ENCODE results near the gene SELP. TPM values are rescaled to one million over a fixed set of nuclear protein-coding genes. Genes with fewer than 3 reads are reported as not detected.

Gene SELP
- total RNA-seq, 2 donors from 2014 or later = 12.4 to 22.5 TPM

DNA sequence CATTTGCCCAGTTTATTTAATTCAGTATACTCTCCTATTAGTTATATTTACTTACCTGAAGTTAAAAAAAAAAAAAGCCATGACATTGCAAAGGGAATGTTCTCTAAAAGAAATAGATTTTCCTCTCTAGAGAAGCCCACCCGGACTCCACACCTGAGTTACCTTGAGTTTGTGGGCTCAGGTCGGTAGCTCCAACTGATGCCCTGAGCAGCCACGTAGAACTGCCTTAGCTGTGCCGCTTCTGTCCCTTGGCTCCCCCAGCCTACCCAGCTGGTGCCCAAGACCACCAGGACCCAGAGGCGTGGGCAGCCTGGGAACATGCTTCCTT, 43.9 kb downstream of the SELP start:
- intact Hi-C loops (cut with DNase I) = no loop called here
- DNase-seq = no peak
- ATAC-seq = no peak

GRCh38 chr1:169585181-169585580, 44.7 kb downstream of the SELP start:
- DNase-seq (no peak), ATAC-seq (no peak)
- intact Hi-C loops (cut with DNase I) = no loop called here

DNA sequence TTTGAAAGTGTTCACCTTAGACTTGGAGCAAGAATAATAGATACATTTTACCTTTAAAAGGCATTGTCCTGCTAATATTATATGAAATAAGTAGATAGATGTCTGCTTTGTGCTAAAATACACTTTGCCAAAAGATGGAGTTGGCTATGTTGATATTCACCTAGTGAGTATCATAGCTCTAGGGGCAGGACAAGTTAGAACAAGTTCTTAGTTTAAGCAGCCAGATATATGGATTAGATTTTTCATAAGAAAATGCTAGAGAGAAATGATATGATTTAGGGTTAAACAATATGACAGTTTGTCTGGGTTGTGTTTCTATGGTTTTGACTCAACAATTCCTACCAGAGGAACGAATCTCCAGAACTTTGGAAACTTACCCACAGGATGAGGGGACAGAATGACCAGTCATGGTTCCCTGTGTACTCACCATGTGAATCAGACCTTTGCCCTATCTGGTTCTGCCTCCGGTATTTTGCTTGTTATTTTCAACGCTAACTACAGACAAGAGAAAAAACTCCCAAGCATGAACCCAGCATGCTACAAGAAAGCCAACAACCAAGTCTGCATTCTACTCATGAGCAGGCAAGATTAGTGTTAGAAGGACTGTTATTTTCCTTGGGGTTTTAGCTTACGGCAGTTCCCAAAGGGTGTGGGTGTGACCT, 45.3 kb downstream of the SELP start:
- ATAC-seq (peak in 1 of 2 donors; percentile 21), DNase-seq (no peak)
- intact Hi-C loops (cut with DNase I) = no loop called here

DNA sequence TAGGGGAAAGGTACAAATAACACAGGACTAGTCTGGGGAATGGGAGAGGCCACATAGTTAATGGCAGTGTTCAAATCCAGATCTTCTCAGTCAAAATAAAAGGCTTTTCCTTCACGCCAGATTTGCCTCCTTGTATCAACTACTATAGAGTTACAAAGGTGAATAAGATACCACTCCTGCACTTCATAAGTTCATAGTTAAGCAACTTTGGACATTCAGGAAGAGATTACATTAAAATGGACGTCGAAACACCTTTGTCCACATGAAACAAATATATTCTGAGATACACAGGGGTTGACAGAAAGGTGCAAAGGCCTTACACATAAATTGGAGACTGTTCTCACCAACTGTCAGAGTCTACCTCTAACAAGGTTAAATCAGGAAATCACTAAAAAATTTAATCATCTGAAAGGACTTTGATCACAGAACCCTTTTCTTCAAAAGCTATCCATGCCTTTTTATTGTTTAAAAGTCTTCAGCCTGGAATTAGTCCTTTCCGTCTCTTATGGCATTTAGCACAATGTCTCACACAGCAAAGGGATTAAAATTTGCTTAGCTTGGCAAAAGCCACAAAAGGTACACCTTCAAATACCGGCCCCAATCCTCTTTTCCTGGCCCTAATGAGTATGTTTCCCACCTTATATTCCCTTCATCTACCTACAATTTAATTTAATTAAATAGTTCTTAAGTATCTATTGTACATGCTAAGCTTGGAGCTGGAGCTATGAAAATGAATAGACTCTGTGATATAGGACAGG, 51.8 kb downstream of the SELP start:
- ATAC-seq (no peak), DNase-seq (no peak)
- intact Hi-C loops (cut with DNase I) = no loop called here

GRCh38 chr1:169576935-169577331, 53.0 kb downstream of the SELP start:
- ATAC-seq (no peak), DNase-seq (no peak)
- intact Hi-C loops (cut with DNase I) = no loop called here

DNA sequence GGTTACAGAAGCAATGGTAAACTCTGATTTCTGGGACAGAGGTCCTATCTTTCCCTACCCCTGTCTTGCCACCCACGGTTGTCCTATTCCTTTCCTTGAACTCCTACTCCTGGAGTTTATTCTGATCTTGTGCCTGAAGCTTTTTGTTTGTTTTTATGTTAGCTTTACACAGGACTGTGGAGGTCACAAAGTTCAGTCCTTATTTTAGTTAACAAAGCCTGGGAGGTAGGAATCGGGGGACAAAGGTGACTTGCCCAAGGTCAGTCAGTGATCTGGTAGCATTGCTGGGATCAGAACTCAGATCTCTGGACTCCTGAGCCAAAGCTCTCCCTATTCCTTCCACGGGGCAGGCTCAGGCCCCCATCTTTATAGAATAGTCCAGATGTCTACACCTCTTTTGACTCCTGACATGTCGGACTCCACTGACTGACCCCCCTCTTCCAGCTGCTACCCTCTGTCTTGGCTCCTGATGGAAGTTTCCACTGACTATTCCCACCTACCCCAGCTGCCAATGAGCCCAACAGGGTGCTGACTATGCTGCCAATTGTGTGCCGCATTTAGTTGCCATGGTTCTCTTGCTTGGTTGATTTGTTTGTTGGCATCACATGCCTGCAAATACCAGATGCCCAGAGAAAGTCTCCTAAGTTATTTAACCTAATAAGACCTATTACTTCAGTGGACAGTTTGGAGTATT, 53.5 kb downstream of the SELP start:
- intact Hi-C loops (cut with DNase I) = no loop called here
- no peak for DNase-seq
- ATAC-seq = no peak

GRCh38 chr1:169574336-169574735, 55.6 kb downstream of the SELP start:
- intact Hi-C loops (cut with DNase I) = no loop called here
- ATAC-seq (no peak), DNase-seq (peak; percentile 47)

GRCh38 chr1:169572187-169572586, 57.7 kb downstream of the SELP start:
- ATAC-seq (peak in 1 of 2 donors; percentile 90), DNase-seq (no peak)
- intact Hi-C loops (cut with DNase I) = no loop called here

- no peak for ATAC-seq
- intact Hi-C loops (cut with DNase I) = no loop called here
These were observed 58.5 kb downstream of the SELP start for GRCh38 chr1:169571450-169571849.

DNA sequence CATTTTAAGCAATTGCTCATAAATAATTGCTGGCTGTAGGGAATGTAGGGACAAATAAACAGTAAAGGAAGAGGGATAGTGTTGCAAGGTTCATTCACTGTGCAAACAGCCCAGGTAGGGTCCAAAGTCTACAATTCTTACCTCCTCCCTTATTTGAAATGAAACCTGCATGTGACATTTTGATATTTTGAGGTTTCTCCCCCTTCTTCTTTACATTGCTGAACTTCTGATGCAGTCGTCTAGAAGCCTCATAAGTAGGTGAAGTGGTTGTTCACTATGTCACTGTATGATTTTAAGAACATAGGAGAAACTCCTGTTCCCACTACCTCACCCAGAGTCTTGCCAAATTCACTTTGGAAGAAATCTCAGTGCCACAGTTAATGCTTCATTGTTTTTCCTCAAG, 59.8 kb downstream of the SELP start:
- ATAC-seq = no peak
- DNase-seq = no peak
- intact Hi-C loops (cut with DNase I) = no loop called here

More at GRCh38 chr1:169571450-169571849, 58.5 kb downstream of the SELP start:
- no peak for DNase-seq

DNA sequence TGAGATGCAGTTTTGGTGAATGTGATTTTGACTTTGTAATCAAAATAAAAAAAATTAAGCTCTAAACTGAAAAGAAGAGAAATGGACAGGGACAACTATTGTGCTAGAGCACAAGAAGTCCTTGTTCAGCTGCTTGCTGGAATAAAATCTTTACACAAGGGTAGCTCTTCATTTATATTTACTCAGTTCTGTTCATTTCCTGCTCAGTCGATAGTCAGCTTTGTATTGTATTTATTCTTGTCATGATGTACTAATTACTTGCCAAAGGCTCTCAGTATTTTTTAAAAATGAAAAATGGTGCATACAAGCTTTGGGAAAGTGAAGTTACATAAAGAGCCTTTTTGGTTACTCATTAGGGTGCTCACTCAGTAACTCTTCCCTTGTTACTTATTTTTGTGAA, 61.4 kb downstream of the SELP start:
- intact Hi-C loops (cut with DNase I) = no loop called here
- DNase-seq (no peak), ATAC-seq (no peak)

DNA sequence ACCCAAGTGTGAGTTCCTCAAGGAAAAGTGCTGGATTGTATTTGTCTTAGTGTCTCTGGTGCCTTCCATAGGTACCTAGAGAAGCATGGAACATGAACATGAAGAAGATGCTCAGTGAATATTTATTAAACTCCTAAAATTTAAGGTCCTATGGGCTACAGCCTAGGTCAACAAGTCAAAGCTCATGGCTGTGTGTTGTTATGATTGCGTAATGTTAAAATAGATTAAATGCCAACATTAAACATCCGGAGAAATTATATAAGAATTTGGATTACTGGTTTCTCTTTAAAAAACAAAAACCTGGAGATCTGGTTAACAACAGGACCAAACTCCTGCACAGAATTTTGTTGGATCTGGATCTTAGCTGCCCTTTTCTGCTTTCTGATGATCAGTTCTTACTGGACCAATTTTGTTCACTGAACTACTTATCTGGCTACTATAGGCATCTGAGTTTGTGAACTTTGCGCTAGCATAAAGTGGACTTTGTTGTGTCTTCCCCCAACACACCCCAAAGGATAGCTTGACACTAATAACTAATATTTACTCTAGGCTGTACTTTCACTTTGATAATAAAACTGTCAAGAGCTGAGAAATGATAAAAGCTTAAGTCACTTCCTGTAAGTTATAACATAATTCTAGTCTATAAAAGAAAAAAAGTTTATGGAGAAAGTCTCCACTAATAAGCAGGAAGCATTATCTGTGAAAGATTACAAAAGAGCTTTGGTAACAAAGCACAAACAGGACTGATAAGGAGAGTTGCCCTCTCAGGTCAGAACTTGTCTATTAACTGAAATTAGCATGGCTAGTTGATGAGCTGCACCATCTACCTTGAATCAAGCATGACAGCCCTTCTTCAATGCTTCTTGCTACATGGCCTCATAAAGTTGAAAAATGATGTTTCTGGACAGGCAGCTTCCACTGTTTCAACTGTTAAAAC, 64.3 kb downstream of the SELP start:
- no peak for DNase-seq
- no peak for ATAC-seq
- intact Hi-C loops (cut with DNase I) = no loop called here

DNA sequence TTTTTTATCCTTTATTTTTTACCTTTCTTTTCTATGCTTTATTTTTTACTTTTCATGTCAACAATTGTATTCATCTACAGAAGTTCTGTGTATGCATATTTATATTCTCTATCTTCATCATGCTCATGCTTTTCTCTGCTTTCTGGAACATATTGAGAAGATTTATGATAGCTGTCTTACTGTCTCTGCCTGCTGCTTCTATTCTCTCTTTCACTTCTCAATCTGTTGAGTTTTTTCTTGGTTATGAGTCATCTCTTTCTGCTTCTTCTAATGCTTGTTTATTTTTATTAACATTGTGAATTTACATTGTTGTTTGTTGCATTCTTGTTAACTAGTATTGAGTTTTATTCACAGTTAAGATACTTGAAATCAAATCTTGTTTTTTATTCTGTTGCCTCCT, 66.3 kb downstream of the SELP start:
- DNase-seq = no peak
- no peak for ATAC-seq
- intact Hi-C loops (cut with DNase I) = no loop called here

DNA sequence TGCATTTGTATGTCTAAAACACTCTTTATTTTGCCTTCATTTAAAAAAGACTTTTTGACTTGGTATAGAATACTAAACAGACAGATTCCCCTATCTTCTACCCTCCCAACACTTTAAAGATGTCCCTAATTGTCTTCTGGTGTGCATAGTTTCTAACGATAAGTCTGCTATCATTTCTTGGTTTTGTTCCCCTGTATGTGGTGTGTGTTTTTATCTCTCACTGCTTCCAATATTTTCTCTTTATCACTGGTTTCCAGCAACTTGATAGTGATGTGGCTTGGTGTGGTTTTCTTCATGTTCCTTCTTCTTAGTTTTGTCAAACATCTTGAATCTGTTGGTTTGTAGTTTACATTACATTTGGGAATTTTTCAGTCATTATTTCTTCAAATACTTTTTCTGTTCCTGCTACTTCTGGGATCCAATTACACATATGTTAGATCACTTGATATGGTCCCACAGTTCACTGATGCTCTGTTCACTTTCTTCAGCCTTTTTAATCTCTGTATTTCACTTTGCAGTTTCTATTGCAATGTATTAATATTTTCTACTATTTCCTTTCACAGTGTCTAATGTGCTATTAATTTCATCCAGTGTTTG, 66.8 kb downstream of the SELP start:
- DNase-seq (no peak), ATAC-seq (no peak)
- intact Hi-C loops (cut with DNase I) = no loop called here

DNA sequence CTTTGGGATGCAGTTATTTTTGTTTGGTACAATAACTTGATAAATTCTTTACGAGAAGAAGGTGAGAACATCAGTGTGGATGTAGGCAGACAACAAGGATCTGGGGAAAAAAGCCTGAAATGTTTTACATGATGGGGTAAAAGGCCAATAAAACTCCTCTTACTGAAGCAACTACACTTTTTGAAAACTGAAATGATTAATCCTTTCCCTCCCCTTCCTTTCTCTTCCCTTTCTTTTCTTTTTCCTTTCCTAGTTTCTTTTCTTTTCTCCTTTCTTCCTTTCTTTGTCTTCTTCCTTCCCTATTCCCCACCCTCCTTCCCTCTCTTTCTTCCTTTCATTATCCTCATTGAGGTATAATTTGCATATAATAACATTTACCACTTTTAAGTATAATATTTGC, 68.2 kb downstream of the SELP start:
- intact Hi-C loops (cut with DNase I) = no loop called here
- DNase-seq = no peak
- ATAC-seq = no peak

GRCh38 chr1:169557131-169557530, 72.8 kb downstream of the SELP start:
- intact Hi-C loops (cut with DNase I) = no loop called here
- no peak for ATAC-seq
- DNase-seq = no peak

GRCh38 chr1:169550294-169550693, 79.6 kb downstream of the SELP start:
- no peak for DNase-seq
- peak in 1 of 2 donors; percentile 70 for ATAC-seq
- intact Hi-C loops (cut with DNase I) = loop anchor here in 1 of 2 donors (5.0 kb wide), 2 partner anchors 162 to 257 kb away; partner anchors contain the start of gene SELL

DNA sequence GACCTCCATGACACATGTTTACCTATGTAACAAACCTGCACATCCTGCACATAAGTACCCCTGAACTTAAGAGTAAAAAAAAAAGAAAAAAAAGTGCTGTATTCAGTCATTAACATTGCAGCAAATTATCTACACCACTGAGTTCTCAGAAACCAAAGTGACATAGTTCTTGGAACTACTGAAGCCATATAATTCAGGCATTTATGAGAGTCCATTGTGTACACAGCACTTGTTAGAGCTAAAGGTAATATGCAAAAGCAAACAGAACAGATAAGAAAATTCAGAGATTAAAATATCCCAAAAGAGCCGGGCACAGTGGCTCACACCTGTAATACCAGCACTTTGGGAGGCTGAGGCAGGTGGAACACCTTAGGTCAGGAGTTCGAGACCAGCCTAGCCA, 81.6 kb downstream of the SELP start:
- DNase-seq (no peak), ATAC-seq (no peak)
- intact Hi-C loops (cut with DNase I) = loop anchor here in 1 of 2 donors (5.0 kb wide), 2 partner anchors 81 to 1206 kb away; no protein-coding TSS in a partner anchor
